Esophagus muscularis mucosa (tissue), 4 donors: ENCODE results near the gene CAMKMT.

Experiments used
- EP300 ChIP-seq: sonication (generic); formaldehyde crosslinking; IDR thresholded peaks from one replicate; pipeline ENCODE4 v1.6.1; 2017; ENCODE audit warnings: antibody characterized with exemption
- POLR2A ChIP-seq: fragments of 450-650 bp; IDR thresholded peaks from one replicate; pipeline ENCODE4 v1.6.1; 2017; ENCODE audit warnings: antibody characterized with exemption, moderate library complexity, mild to moderate bottlenecking, low read depth
- POLR2AphosphoS5 ChIP-seq, 2 donors: sonication (generic); formaldehyde crosslinking; IDR thresholded peaks; one replicate each; pipeline ENCODE4 v1.6.1; 2017; ENCODE audit warnings: antibody characterized with exemption in 2 of 2
- TF ChIP-seq, protein P1 (sequence below), 3 experiments: fragments of 200-600 bp in 2 of 3; fragments of 450-650 bp in 1 of 3; sonication (generic) in 2 of 3; IDR thresholded peaks; one replicate each; pipeline ENCODE4 v1.5.1; 2017 to 2019; ENCODE audit warnings: antibody characterized with exemption in 3 of 3, mild to moderate bottlenecking in 2 of 3, moderate library complexity in 1 of 3

DNA sequence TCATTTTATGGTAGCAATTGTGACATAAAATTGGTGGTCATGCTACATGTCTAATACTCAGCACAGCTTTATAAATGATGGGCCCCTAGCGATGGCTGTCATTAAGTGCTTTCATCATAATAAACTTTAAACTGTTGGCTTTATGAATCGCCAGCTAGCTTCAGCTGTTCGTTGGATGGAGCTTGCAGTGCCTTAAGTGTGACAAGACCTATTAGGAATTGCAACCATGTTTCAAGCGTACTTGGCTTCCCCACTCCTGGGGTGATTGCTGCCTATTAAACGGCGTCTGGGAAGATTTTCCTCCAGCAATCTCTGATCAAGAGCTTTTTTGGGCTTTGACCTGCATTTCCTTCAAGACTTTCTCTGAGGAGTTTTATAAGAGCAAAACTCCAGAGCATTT, 415.3 kb downstream of the CAMKMT start:
- TF ChIP-seq, protein P1, sequence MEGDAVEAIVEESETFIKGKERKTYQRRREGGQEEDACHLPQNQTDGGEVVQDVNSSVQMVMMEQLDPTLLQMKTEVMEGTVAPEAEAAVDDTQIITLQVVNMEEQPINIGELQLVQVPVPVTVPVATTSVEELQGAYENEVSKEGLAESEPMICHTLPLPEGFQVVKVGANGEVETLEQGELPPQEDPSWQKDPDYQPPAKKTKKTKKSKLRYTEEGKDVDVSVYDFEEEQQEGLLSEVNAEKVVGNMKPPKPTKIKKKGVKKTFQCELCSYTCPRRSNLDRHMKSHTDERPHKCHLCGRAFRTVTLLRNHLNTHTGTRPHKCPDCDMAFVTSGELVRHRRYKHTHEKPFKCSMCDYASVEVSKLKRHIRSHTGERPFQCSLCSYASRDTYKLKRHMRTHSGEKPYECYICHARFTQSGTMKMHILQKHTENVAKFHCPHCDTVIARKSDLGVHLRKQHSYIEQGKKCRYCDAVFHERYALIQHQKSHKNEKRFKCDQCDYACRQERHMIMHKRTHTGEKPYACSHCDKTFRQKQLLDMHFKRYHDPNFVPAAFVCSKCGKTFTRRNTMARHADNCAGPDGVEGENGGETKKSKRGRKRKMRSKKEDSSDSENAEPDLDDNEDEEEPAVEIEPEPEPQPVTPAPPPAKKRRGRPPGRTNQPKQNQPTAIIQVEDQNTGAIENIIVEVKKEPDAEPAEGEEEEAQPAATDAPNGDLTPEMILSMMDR (IDR thresholded peaks at IDR 0.05) = no peak
- TF ChIP-seq POLR2AphosphoS5 (IDR thresholded peaks at IDR 0.05) (no peak), EP300 (no peak), POLR2A (no peak)
